Adipocyte (in vitro differentiated cells): ENCODE data around the gene TRIP12.
"Not testable (repeated sequence)": the region's sequence is repeated elsewhere in the genome, so short reads cannot be mapped to it uniquely, and the experiment has no call there.

ENCODE experiments used
- DNase-seq: peaks from one replicate; pipeline ENCODE4 v3.0.0-alpha.2; 2015; ENCODE audit warnings: low read depth
- H3K27me3 ChIP-seq: replicated peaks from 2 replicates; pipeline ENCODE4 v1.7.0; 2013; ENCODE audit warnings: mild to moderate bottlenecking, low read length, moderate library complexity; ENCODE audit not compliant: control insufficient read depth, insufficient read depth
- H3K36me3 ChIP-seq: 2 replicates; pipeline ENCODE4 v1.7.0; 2013; ENCODE audit warnings: low read length, mild to moderate bottlenecking, moderate library complexity; ENCODE audit not compliant: control insufficient read depth, insufficient read depth, severe bottlenecking
- H3K4me1 ChIP-seq: 2 replicates; pipeline ENCODE4 v1.7.0; 2013; ENCODE audit warnings: mild to moderate bottlenecking, low read length, moderate library complexity; ENCODE audit not compliant: control insufficient read depth, insufficient read depth
- H3K4me3 ChIP-seq: 2 replicates; pipeline ENCODE4 v1.7.0; 2013; ENCODE audit warnings: mild to moderate bottlenecking, low read length, moderate library complexity
- H3K9ac ChIP-seq: 2 replicates; pipeline ENCODE4 v1.7.0; 2013; ENCODE audit warnings: mild to moderate bottlenecking, low read length, moderate library complexity
- H3K9me3 ChIP-seq: 2 replicates; pipeline ENCODE4 v1.7.0; 2013; ENCODE audit warnings: mild to moderate bottlenecking, low read length, moderate library complexity; ENCODE audit not compliant: control insufficient read depth

Gene TRIP12

DNA sequence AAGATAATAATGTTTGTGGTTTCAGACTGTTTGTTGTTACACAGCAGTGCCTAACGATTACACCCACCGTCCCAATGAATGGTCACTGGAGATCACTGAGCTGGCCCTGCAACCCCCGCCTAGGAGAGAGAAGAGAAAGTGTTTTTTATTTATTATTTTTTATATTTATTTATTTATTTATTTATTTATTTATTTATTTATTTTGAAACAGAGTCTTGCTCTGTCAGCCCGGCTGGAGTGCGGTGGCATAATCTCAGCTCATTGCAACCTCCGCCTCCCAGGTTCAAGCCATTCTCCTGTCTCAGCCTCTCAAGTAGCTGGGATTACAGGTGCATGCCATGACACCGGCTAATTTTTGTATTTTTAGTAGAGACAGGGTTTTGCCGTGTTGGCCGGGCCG, 164.3 kb downstream of the TRIP12 start:
- not testable (repeated sequence) for H3K36me3 ChIP-seq, H3K9ac ChIP-seq, H3K4me1 ChIP-seq, DNase-seq, H3K27me3 ChIP-seq, H3K4me3 ChIP-seq, H3K9me3 ChIP-seq

GRCh38 chr2:229752970-229753729, 168.7 kb downstream of the TRIP12 start:
- Histone ChIP-seq H3K4me3 (no peak overlapping the region), H3K4me1 (no peaks in the 10 kb centered on the region), H3K36me3 (no peaks in the 10 kb centered on the region), H3K9me3 (no peaks in the 10 kb centered on the region), H3K27me3 (no peaks in the 10 kb centered on the region), H3K9ac (no peak overlapping the region)
- no peak for DNase-seq

- no peaks in the 10 kb centered on the region for H3K9me3 ChIP-seq
- no peak overlapping the region for H3K4me3 ChIP-seq
- H3K36me3 ChIP-seq, result no peaks in the 10 kb centered on the region
- H3K9ac ChIP-seq, result no peak overlapping the region
- H3K4me1 ChIP-seq, result no peaks in the 10 kb centered on the region
- no peaks in the 10 kb centered on the region for H3K27me3 ChIP-seq
- no peak for DNase-seq
Observed at GRCh38 chr2:229749779-229750178, 172.0 kb downstream of the TRIP12 start.

DNA sequence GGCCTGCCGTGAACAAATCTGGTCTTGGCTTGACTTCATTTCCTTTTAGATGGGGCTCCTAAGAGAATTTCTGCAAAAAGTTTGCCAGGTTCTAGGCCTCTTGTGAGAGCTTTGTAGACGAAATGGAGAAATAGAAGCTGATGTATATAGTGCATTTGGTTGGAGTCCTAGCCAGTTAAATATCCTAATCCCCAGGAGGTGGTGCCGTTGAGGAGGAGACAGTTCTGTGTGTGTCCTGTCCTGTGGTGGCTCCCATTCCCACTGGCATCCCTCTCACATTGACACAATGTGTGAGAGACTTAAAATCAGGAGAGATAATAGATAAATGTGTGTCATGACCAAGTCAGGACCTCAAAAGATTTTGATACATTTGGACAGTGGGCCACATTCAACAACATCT, 172.9 kb downstream of the TRIP12 start:
- Histone ChIP-seq H3K9ac (no peak overlapping the region), H3K4me3 (no peak overlapping the region), H3K4me1 (no peaks in the 10 kb centered on the region), H3K36me3 (no peaks in the 10 kb centered on the region), H3K27me3 (no peaks in the 10 kb centered on the region), H3K9me3 (no peaks in the 10 kb centered on the region)
- no peak for DNase-seq

DNA sequence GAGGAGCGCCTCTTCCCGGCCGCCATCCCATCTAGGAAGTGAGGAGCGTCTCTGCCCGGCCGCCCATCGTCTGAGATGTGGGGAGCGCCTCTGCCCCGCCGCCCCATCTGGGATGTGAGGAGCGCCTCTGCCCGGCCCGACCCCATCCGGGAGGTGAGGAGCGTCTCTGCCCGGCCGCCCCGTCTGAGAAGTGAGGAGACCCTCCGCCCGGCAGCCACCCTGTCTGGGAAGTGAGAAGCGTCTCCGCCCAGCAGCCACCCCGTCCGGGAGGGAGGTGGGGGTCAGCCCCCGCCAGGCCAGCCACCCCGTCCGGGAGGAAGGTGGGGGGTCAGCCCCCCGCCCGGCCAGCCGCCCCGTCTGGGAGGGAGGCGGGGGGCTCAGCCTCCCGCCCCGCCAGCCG, 179.1 kb downstream of the TRIP12 start:
- not testable (repeated sequence) for H3K4me1 ChIP-seq, DNase-seq, H3K27me3 ChIP-seq, H3K4me3 ChIP-seq, H3K9ac ChIP-seq, H3K36me3 ChIP-seq
- H3K9me3 ChIP-seq, result peaks cover 16% of the 10 kb centered on the region

DNA sequence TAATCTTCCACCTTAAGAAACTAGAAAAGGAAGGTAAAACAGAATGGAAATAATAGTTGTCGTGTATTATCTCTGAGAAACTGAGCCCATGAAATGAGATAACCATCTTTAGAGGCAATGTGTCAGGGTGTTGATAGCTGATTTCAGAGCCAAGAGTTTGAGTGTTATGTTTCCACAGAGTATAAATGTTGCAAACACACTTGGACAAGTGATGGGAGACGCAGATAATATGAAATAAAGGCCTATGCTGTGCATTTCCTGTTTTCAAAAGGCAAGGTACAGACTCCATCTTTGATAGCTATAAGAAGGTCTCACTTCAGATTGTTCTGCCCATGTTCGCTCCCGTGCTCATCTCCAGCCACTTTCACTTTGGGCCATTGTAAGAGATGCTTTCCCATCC, 181.5 kb downstream of the TRIP12 start:
- Histone ChIP-seq H3K4me1 (no peaks in the 10 kb centered on the region), H3K9ac (no peak overlapping the region), H3K36me3 (no peaks in the 10 kb centered on the region), H3K27me3 (no peaks in the 10 kb centered on the region), H3K9me3 (peaks cover 17% of the 10 kb centered on the region), H3K4me3 (no peak overlapping the region)
- no peak for DNase-seq

GRCh38 chr2:229738024-229738625, 183.7 kb downstream of the TRIP12 start:
- Histone ChIP-seq H3K36me3 (no peaks in the 10 kb centered on the region), H3K9ac (no peak overlapping the region), H3K27me3 (no peaks in the 10 kb centered on the region), H3K9me3 (peaks cover 17% of the 10 kb centered on the region), H3K4me1 (no peaks in the 10 kb centered on the region), H3K4me3 (no peak overlapping the region)
- no peak for DNase-seq

DNA sequence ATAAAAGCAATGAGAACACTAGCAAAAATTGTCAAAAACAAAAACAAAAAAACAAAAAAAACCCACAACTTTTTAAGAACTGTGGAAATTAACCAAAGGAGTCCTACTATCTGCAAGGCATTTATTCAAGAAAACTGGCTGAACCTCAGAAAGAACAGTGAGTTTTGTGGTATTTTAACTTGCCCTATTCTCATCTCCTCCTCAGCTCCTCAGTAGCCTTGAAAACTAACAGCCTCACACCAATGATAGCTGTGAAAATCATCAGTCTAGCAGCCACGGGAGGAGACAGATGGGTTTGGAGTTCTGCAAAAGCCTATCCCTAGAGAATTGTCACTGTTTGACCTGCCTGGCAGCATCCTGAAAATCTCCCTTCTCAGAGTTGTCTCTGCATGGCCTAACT, 187.4 kb downstream of the TRIP12 start:
- Histone ChIP-seq H3K9me3 (peaks cover 17% of the 10 kb centered on the region), H3K4me3 (no peak overlapping the region), H3K4me1 (no peaks in the 10 kb centered on the region), H3K9ac (no peak overlapping the region), H3K27me3 (no peaks in the 10 kb centered on the region), H3K36me3 (no peaks in the 10 kb centered on the region)
- no peak for DNase-seq

DNA sequence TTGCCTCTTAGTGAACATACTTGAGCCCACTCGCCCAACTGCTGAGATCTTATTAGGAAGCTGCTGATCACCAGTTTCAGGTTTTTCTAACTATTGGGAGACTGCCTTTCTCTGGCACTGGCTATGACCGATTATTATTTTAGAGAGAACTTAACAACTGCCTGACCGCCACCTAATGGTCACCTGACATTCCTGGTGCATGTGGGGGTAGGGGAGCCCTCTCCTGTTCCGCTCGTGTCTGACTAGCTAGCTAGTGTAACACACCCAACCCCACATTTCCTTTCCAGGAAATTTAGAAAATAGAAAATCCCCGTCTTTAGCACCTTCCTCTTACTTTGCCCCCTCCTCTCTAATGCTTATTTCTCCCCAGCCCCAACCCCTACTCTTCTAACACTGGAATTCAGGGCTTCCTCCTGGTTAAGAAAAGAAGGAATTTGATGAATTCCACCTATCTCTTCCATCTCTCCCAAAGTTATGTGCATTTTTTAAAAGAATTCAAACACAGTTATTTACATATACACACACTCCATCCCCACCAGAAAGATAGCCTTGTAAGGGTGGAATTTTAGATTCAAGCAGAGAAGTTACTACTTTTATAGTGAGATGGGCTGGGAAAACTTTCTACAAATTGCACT, 188.1 kb downstream of the TRIP12 start:
- H3K9me3 ChIP-seq, result peaks cover 11% of the 10 kb centered on the region
- no peaks in the 10 kb centered on the region for H3K36me3 ChIP-seq
- H3K9ac ChIP-seq, result no peak overlapping the region
- no peak for DNase-seq
- H3K4me3 ChIP-seq, result no peak overlapping the region
- no peaks in the 10 kb centered on the region for H3K4me1 ChIP-seq
- H3K27me3 ChIP-seq, result no peaks in the 10 kb centered on the region

DNA sequence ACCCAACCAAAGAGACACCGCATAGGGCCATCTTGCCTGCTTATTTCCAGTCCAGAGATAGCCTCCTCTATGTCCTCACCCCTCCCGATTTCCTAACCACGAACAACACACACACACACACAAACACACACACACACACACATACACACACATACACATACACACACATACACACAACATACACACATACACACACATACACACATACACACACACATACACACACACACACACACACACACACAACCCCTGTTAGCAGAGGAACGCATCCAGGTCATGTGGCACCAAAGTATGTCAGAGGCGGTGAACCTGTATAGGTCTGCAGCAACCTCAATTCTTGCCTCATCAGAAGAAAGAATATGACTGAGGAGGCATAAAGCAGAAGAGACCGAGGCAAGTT, 188.9 kb downstream of the TRIP12 start:
- DNase-seq, result no peak
- Histone ChIP-seq H3K36me3 (no peaks in the 10 kb centered on the region), H3K4me1 (no peaks in the 10 kb centered on the region), H3K9me3 (peaks cover 3% of the 10 kb centered on the region), H3K9ac (no peak overlapping the region), H3K4me3 (no peak overlapping the region), H3K27me3 (no peaks in the 10 kb centered on the region)

DNA sequence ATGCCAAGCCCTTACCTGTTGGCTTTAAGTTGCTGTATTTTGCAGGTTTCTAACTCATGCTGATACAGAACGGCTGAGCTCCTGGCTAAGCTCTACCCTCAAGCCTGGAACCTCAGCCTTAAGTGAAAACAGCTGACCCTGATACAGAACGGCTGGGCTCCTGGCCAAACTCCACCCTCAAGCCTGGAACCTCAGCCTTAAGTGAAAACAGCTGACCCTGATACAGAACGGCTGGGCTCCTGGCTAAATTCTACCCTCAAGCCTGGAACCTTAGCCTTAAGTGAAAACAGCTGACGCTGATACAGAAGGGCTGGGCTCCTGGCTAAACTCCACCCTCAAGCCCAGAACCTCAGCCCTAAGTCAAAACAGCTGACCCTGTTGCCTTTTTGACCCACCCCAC, 189.9 kb downstream of the TRIP12 start:
- no peaks in the 10 kb centered on the region for H3K4me1 ChIP-seq
- H3K9me3 ChIP-seq, result no peaks in the 10 kb centered on the region
- peak; percentile 75 for DNase-seq
- H3K27me3 ChIP-seq, result no peaks in the 10 kb centered on the region
- no peak overlapping the region for H3K9ac ChIP-seq
- H3K4me3 ChIP-seq, result no peak overlapping the region
- no peaks in the 10 kb centered on the region for H3K36me3 ChIP-seq
